Panc1 (cell line): ENCODE measurements around the gene ZNF254. TPM values are rescaled to one million over a fixed set of nuclear protein-coding genes. Genes with fewer than 3 reads are reported as not detected.
A peak's percentile ranks its signal among the peaks of the same experiment; 100 is the strongest.

Experiments
- ATAC-seq: fragments of 200-7000 bp; cut with Tn5 transposase; 2 replicates; pipeline ENCODE4 v1.9.1; 2020; ENCODE audit warnings: mild to moderate bottlenecking, moderate library complexity
- BruUV-seq: library from RNA; stranded (reverse); fragments of 400-500 nt; replicated peaks from 2 replicates; lab custom pipeline; 2021; lab: Mats Ljungman, UMichigan
- CTCF ChIA-PET: fragments of 300-600 bp; sonication (Branson Sonifier 250); formaldehyde crosslinking; loops from one replicate; lab custom pipeline; 2022; ENCODE audit warnings: antibody characterized with exemption; lab: Charles Lee
- POLR2A ChIA-PET: fragments of 300-600 bp; sonication (Branson Sonifier 250); formaldehyde crosslinking; loops from one replicate; lab custom pipeline; 2022; ENCODE audit warnings: antibody characterized with exemption; lab: Charles Lee
- DNase-seq: peaks from one replicate; pipeline ENCODE4 v3.0.0-alpha.2; 2010; ENCODE audit warnings: low read depth, low spot score
- H3K27ac ChIP-seq: 2 replicates; pipeline ENCODE4 v1.5.1; 2011; ENCODE audit warnings: mild to moderate bottlenecking, low read length, inconsistent platforms
- H3K27me3 ChIP-seq: fragments of 200-500 bp; sonication (Bioruptor generic); 2 replicates; pipeline ENCODE4 v1.6.0; 2014; ENCODE audit warnings: low read length, inconsistent platforms; ENCODE audit not compliant: control insufficient read depth, insufficient read depth
- H3K36me3 ChIP-seq: fragments of 200-500 bp; sonication (Bioruptor generic); 2 replicates; pipeline ENCODE4 v1.5.1; 2014; ENCODE audit warnings: inconsistent platforms, mild to moderate bottlenecking, low read length, moderate library complexity; ENCODE audit not compliant: control insufficient read depth, insufficient read depth
- H3K4me1 ChIP-seq: 2 replicates; pipeline ENCODE4 v1.5.1; 2011; ENCODE audit warnings: inconsistent platforms, mild to moderate bottlenecking, low read length, moderate library complexity; ENCODE audit not compliant: control insufficient read depth, insufficient read depth
- H3K4me3 ChIP-seq, 2 experiments: 2 replicates each; pipeline ENCODE4 v1.5.1; 2011 to 2012; ENCODE audit warnings: low read depth in 2 of 2, low read length in 2 of 2, mild to moderate bottlenecking in 2 of 2, inconsistent platforms in 1 of 2, moderate library complexity in 1 of 2
- H3K9me3 ChIP-seq: fragments of 200-500 bp; sonication (Bioruptor generic); 2 replicates; pipeline ENCODE4 v1.5.1; 2014; ENCODE audit warnings: low read depth, mild to moderate bottlenecking, inconsistent platforms, low read length, moderate library complexity; ENCODE audit not compliant: control insufficient read depth, insufficient read depth
- POLR2AphosphoS5 ChIP-seq: IDR thresholded peaks from 2 replicates; pipeline ENCODE4 v1.6.1; 2012; ENCODE audit warnings: mild to moderate bottlenecking, low read depth, low read length, moderate library complexity
- REST ChIP-seq, 2 experiments: IDR thresholded peaks; 2 replicates each; pipeline ENCODE4 v1.6.1; 2011 to 2012; ENCODE audit warnings: low read depth in 2 of 2, control low read depth in 1 of 2, low read length in 1 of 2, mild to moderate bottlenecking in 1 of 2, moderate library complexity in 1 of 2; ENCODE audit not compliant: insufficient read depth in 1 of 2
- SIN3A ChIP-seq: IDR thresholded peaks from 2 replicates; pipeline ENCODE4 v1.6.1; 2012; ENCODE audit warnings: low read depth, mild to moderate bottlenecking, low read length, moderate library complexity, borderline replicate concordance; ENCODE audit not compliant: insufficient read depth
- TCF7L2 ChIP-seq: IDR thresholded peaks from 2 replicates; pipeline ENCODE4 v1.6.1; 2011; ENCODE audit warnings: mild to moderate bottlenecking, low read depth, low read length, inconsistent platforms
- in situ Hi-C: cut with HindIII; loops from 2 replicates; pipeline ENCODE4 v1.10.0; 2016; ENCODE audit warnings: low sequenced_read_pairs, low pct_unique_long_range_greater_than_20kb
- intact Hi-C: fragments of 100-400 bp; cut with micrococcal nuclease; formaldehyde crosslinking; loops from one replicate; pipeline ENCODE4 v1.10.0; 2022; ENCODE audit not compliant: unreplicated experiment
- total RNA-seq: library from RNA; stranded (reverse); gene quantifications from one replicate; pipeline ENCODE4 v1.2.1, GENCODE V29; 2021; ENCODE audit not compliant: unreplicated experiment
- TF ChIP-seq, protein P1 (sequence below): fragments of 450-650 bp; IDR thresholded peaks from 2 replicates; pipeline ENCODE4 v1.5.1; 2017; ENCODE audit warnings: mild to moderate bottlenecking

ZNF254 gene
- total RNA-seq, 1 experiment from 2014 or later = 12.1 TPM

GRCh38 chr19:24052811-24053210, 34.2 kb upstream of the ZNF254 start:
- ATAC-seq = no peak
- intact Hi-C loops = no loop called here
- in situ Hi-C loops = no loop called here

GRCh38 chr19:24053601-24054000, 33.4 kb upstream of the ZNF254 start:
- CTCF ChIA-PET = interaction anchor here (0.6 kb wide), 1 partner anchor 249 kb away, joined by 4 read pairs; no protein-coding TSS in a partner anchor
- H3K27ac ChIP-seq = no peak overlapping the region; the same call in 1 of the 2 replicates
- H3K4me3 ChIP-seq = no peak overlapping the region

More at GRCh38 chr19:24052811-24053210, 34.2 kb upstream of the ZNF254 start:
- TSS peak; percentile 30 for BruUV-seq
- Histone ChIP-seq H3K27me3 (no peaks in the 10 kb centered on the region), H3K36me3 (peaks cover 3% of the 10 kb centered on the region; the same call in 1 of the 2 replicates), H3K4me1 (peaks cover 9% of the 10 kb centered on the region), H3K27ac (no peak overlapping the region), H3K9me3 (no peaks in the 10 kb centered on the region), H3K4me3 (no peak overlapping the region)
- ChIA-PET POLR2A (no interaction called here), CTCF (no interaction called here)
- no peak for TF ChIP-seq SIN3A
- TF ChIP-seq, protein P1, sequence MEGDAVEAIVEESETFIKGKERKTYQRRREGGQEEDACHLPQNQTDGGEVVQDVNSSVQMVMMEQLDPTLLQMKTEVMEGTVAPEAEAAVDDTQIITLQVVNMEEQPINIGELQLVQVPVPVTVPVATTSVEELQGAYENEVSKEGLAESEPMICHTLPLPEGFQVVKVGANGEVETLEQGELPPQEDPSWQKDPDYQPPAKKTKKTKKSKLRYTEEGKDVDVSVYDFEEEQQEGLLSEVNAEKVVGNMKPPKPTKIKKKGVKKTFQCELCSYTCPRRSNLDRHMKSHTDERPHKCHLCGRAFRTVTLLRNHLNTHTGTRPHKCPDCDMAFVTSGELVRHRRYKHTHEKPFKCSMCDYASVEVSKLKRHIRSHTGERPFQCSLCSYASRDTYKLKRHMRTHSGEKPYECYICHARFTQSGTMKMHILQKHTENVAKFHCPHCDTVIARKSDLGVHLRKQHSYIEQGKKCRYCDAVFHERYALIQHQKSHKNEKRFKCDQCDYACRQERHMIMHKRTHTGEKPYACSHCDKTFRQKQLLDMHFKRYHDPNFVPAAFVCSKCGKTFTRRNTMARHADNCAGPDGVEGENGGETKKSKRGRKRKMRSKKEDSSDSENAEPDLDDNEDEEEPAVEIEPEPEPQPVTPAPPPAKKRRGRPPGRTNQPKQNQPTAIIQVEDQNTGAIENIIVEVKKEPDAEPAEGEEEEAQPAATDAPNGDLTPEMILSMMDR = no peak
- TF ChIP-seq TCF7L2 = no peak
- TF ChIP-seq REST (IDR thresholded peaks at IDR 0.05; ENCODE audit: insufficient read depth in 1 of 2, low read depth in 2 of 2, low read length in 1 of 2) = no peak
- TF ChIP-seq POLR2AphosphoS5 = no peak
- DNase-seq = no peak

More at GRCh38 chr19:24053601-24054000, 33.4 kb upstream of the ZNF254 start:
- POLR2A ChIA-PET = no interaction called here
- no TSS peak for BruUV-seq
- Histone ChIP-seq H3K9me3 (no peaks in the 10 kb centered on the region), H3K36me3 (peaks cover 3% of the 10 kb centered on the region; the same call in 1 of the 2 replicates), H3K4me1 (peaks cover 9% of the 10 kb centered on the region), H3K27me3 (no peaks in the 10 kb centered on the region)
- ATAC-seq = no peak
- no peak for DNase-seq
- TF ChIP-seq SIN3A = no peak
- no peak for TF ChIP-seq POLR2AphosphoS5
- no peak for TF ChIP-seq REST (IDR thresholded peaks at IDR 0.05; ENCODE audit: insufficient read depth in 1 of 2, low read depth in 2 of 2, low read length in 1 of 2)
- TF ChIP-seq, protein P1 = no peak
- no peak for TF ChIP-seq TCF7L2
- in situ Hi-C loops (no loop called here), intact Hi-C loops (no loop called here)
